Measurements from ENCODE around the gene SPOCK2.
"Not testable (repeated sequence)": the region's sequence is repeated elsewhere in the genome, so short reads cannot be mapped to it uniquely, and the experiment has no call there.

Gene SPOCK2

GRCh38 chr10:72032409-72033162, 55.8 kb downstream of the SPOCK2 start:
- not testable (repeated sequence) for DNase-seq (ENCODE audit: low read depth in 2 of 2)

- no peak for DNase-seq (ENCODE audit: low read depth in 2 of 2)
These were observed 56.6 kb downstream of the SPOCK2 start for GRCh38 chr10:72031706-72032105.

GRCh38 chr10:72030762-72031543, 57.4 kb downstream of the SPOCK2 start:
- no peak for DNase-seq (ENCODE audit: low read depth in 2 of 2)

- no peak for DNase-seq (ENCODE audit: low read depth in 2 of 2)
These were observed 58.9 kb downstream of the SPOCK2 start for GRCh38 chr10:72029414-72029813.

- no peak for DNase-seq (ENCODE audit: low read depth in 2 of 2)
These were observed 60.9 kb downstream of the SPOCK2 start for GRCh38 chr10:72027498-72027897.

- no peak for DNase-seq (ENCODE audit: low read depth in 2 of 2)
These were observed 61.9 kb downstream of the SPOCK2 start for GRCh38 chr10:72026278-72027111.

- no peak for DNase-seq (ENCODE audit: low read depth in 2 of 2)
These were observed 62.5 kb downstream of the SPOCK2 start for GRCh38 chr10:72025832-72026231.

- DNase-seq (ENCODE audit: low read depth in 2 of 2): no peak
These were observed 63.0 kb downstream of the SPOCK2 start for GRCh38 chr10:72025400-72025799.

GRCh38 chr10:72024596-72024995, 63.8 kb downstream of the SPOCK2 start:
- DNase-seq (ENCODE audit: low read depth in 2 of 2): no peak

- DNase-seq (ENCODE audit: low read depth in 2 of 2): no peak
These were observed 66.1 kb downstream of the SPOCK2 start for GRCh38 chr10:72022228-72022627.

GRCh38 chr10:72020914-72021809, 67.2 kb downstream of the SPOCK2 start:
- DNase-seq (ENCODE audit: low read depth in 2 of 2): no peak

GRCh38 chr10:72019085-72019876, 69.1 kb downstream of the SPOCK2 start:
- no peak for DNase-seq (ENCODE audit: low read depth in 2 of 2)

- no peak for DNase-seq (ENCODE audit: low read depth in 2 of 2)
These were observed 71.6 kb downstream of the SPOCK2 start for GRCh38 chr10:72016608-72017300.

GRCh38 chr10:72015841-72016240, 72.5 kb downstream of the SPOCK2 start:
- no peak for DNase-seq (ENCODE audit: low read depth in 2 of 2)

- DNase-seq (ENCODE audit: low read depth in 2 of 2): no peak
These were observed 73.4 kb downstream of the SPOCK2 start for GRCh38 chr10:72014785-72015480.

- DNase-seq (ENCODE audit: low read depth in 2 of 2): no peak
These were observed 74.2 kb downstream of the SPOCK2 start for GRCh38 chr10:72014197-72014596.

GRCh38 chr10:72013202-72013945, 75.0 kb downstream of the SPOCK2 start:
- DNase-seq (ENCODE audit: low read depth in 2 of 2): no peak

- no peak for DNase-seq (ENCODE audit: low read depth in 2 of 2)
These were observed 75.6 kb downstream of the SPOCK2 start for GRCh38 chr10:72012796-72013195.

All from stimulated activated CD8-positive, alpha-beta memory T cell treated with anti-CD3 and anti-CD28 coated beads, Interleukin-15, amount 100 ng/mL, for 48 hours (primary cell).